ENCODE results near the gene DCST1. TPM values are rescaled to one million over a fixed set of nuclear protein-coding genes. Genes with fewer than 3 reads are reported as not detected.

DCST1 gene
- total and polyA plus RNA-seq, 2 of the 8 experiments (the other 6 are each of a cell fraction or from before 2014, with no cell fraction given), result not detected

- TF ChIP-seq, protein P1, sequence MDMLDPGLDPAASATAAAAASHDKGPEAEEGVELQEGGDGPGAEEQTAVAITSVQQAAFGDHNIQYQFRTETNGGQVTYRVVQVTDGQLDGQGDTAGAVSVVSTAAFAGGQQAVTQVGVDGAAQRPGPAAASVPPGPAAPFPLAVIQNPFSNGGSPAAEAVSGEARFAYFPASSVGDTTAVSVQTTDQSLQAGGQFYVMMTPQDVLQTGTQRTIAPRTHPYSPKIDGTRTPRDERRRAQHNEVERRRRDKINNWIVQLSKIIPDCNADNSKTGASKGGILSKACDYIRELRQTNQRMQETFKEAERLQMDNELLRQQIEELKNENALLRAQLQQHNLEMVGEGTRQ (IDR thresholded peaks at IDR 0.05; ENCODE audit: low read length), result no peak
Observed at GRCh38 chr1:155068599-155068998, 35.0 kb downstream of the DCST1 start (continued).
